ENCODE data around the gene FAT1. TPM values are rescaled to one million over a fixed set of nuclear protein-coding genes. Genes with fewer than 3 reads are reported as not detected.

Gene FAT1
- total and polyA plus RNA-seq, 2 donors (not counting 3 experiments of a cell fraction or from before 2014, with no cell fraction given) = 9.2 to 9.8 TPM

- Histone ChIP-seq H3K9me3 (replicated peaks; ENCODE audit: control insufficient read depth, insufficient read depth, low read length) (peaks cover 5% of the 10 kb centered on the region), H2AFZ (ENCODE audit: low read depth, low read length) (no peak overlapping the region), H3K79me2 (ENCODE audit: control insufficient read depth, insufficient read depth, low read length) (no peaks in the 10 kb centered on the region), H3K36me3 (ENCODE audit: control insufficient read depth in 2 of 2, extremely low read depth in 1 of 2, insufficient read depth in 2 of 2, low read length in 2 of 2) (no peaks in the 10 kb centered on the region), H3K4me1 (ENCODE audit: control insufficient read depth, extremely low read depth, insufficient read depth, low read length) (no peaks in the 10 kb centered on the region), H3K4me2 (ENCODE audit: insufficient read depth, low read length) (no peak overlapping the region), H3K9me1 (replicated peaks; ENCODE audit: control insufficient read depth, extremely low read depth, insufficient read depth, low read length) (no peaks in the 10 kb centered on the region), H3K9ac (replicated peaks; ENCODE audit: extremely low read depth, insufficient read depth, low read length) (no peak overlapping the region), H4K20me1 (replicated peaks; ENCODE audit: control insufficient read depth, extremely low read depth, insufficient read depth, low read length) (no peaks in the 10 kb centered on the region), H3K27ac (ENCODE audit: insufficient read depth, low read depth, low read length) (peak overlapping the region; percentile 6), H3K27me3 (ENCODE audit: control insufficient read depth in 2 of 2, insufficient read depth in 2 of 2, low read length in 2 of 2) (no peaks in the 10 kb centered on the region), H3K4me3 (replicated peaks in 1 of 3; ENCODE audit: insufficient read depth in 1 of 3, low read depth in 1 of 3, low read length in 3 of 3) (no peak overlapping the region)
- POLR2A ChIA-PET = no interaction called here
- TF ChIP-seq MYC (IDR thresholded peaks at IDR 0.05; ENCODE audit: low read depth, low read length) (no peak), EZH2 (IDR thresholded peaks at IDR 0.05; ENCODE audit: borderline replicate concordance, low read depth, low read length, severe bottlenecking) (no peak), FOS (IDR thresholded peaks at IDR 0.05; ENCODE audit: borderline replicate concordance, insufficient read depth, low read length) (no peak), JUN (IDR thresholded peaks at IDR 0.05; ENCODE audit: borderline replicate concordance, insufficient read depth, insufficient read length, low read depth) (no peak), CTCF (IDR thresholded peaks at IDR 0.05; ENCODE audit: extremely low read depth in 1 of 2, insufficient read depth in 1 of 2, low read depth in 1 of 2, low read length in 2 of 2) (no peak), POLR2A (IDR thresholded peaks at IDR 0.05; ENCODE audit: low read depth, low read length) (no peak), POLR2AphosphoS5 (IDR thresholded peaks at IDR 0.05; ENCODE audit: insufficient read depth, low read depth, low read length) (no peak), GATA2 (IDR thresholded peaks at IDR 0.05; ENCODE audit: insufficient read depth, insufficient read length, low read depth, low read length) (no peak), MAX (IDR thresholded peaks at IDR 0.05; ENCODE audit: insufficient read depth, insufficient read length) (no peak)
- dilution Hi-C loops (cut with MboI; ENCODE audit: extremely low pct_ligation_motif_present, low sequenced_read_pairs) (no loop called here), intact Hi-C loops (cut with micrococcal nuclease) (no loop called here)
- CTCF ChIA-PET = no interaction called here
- DNase-seq (ENCODE audit: low read depth, low spot score) (no peak), FAIRE-seq (no peak)
- BruUV-seq (replicated peaks) = no TSS peak
Measured at GRCh38 chr4:186623546-186623945, 100.1 kb downstream of the FAT1 start.
